ENCODE measurements around the gene BCAS3. TPM values are rescaled to one million over a fixed set of nuclear protein-coding genes. Genes with fewer than 3 reads are reported as not detected.
A peak's percentile ranks its signal among the peaks of the same experiment; 100 is the strongest.

BCAS3 gene
- total and polyA plus RNA-seq, 12 donors = 6.1 to 21.8 (median 17.2) TPM

- no peak for DNase-seq
- TF ChIP-seq CTCF (IDR thresholded peaks at IDR 0.05) = no peak
- peak overlapping the region in 3 of 10 donors; percentile 1 to 6 (median 5) for H3K4me3 ChIP-seq
- no peaks in the 10 kb centered on the region for H3K9me3 ChIP-seq
- intact Hi-C loops (cut with DNase I) = no loop called here
- 89 to 94% methylated on average over 1 of the region's 1 CpG for WGBS, 2 donors
- H3K27ac ChIP-seq = peak overlapping the region in 4 of 10 donors; percentile 1 to 42 (median 10)
- peak in 2 of 8 donors; percentile 56 to 58 for ATAC-seq
- no peaks in the 10 kb centered on the region for H3K27me3 ChIP-seq
- no peaks in the 10 kb centered on the region for H3K36me3 ChIP-seq
- peaks cover 0 to 23% (median 20%) of the 10 kb centered on the region in 9 donors for H3K4me1 ChIP-seq
These were observed 386.7 kb downstream of the BCAS3 start for GRCh38 chr17:61064087-61064951.

DNA sequence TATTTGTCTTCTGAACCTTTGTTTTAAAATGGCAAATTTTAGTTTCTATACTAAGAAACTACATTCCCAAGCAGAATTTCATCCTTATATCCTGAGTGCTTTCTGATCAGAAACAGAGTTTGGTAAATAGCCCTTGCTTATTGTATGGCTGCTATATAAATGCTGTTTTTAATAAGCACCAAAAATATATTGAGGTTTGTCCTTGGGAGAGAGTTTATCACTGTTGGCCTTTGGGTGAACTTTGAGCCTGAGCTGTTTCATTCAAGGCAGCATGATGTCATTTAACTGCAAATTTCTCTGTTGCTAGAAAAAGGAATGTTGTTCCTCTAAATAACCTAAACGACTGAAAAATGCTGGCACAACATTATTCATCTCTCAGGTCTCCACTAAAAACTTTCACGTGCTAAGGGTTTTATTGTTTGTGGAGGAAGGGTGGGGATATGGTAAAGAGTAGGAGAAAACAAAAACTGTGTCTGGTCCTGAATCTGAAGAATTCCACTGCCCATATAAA is 387.7 kb downstream of the BCAS3 start:
- WGBS, 2 donors = 12 to 15% methylated on average over 2 of the region's 2 CpGs
- no peak for TF ChIP-seq CTCF (IDR thresholded peaks at IDR 0.05)
- DNase-seq (peak in 1 of 2 donors; percentile 11), ATAC-seq (peak in 6 of 8 donors; percentile 39 to 74 (median 54))
- intact Hi-C loops (cut with DNase I) = no loop called here
- H3K27ac ChIP-seq = peak overlapping the region in 3 of 10 donors; percentile 2 to 42 (median 17)
- no peaks in the 10 kb centered on the region for H3K36me3 ChIP-seq
- no peaks in the 10 kb centered on the region for H3K9me3 ChIP-seq
- H3K4me3 ChIP-seq = no peak overlapping the region
- no peaks in the 10 kb centered on the region for H3K27me3 ChIP-seq
- peaks cover 0 to 23% (median 20%) of the 10 kb centered on the region in 9 donors for H3K4me1 ChIP-seq

- TF ChIP-seq CTCF (IDR thresholded peaks at IDR 0.05) = no peak
- H3K4me1 ChIP-seq = peaks cover 0 to 23% (median 20%) of the 10 kb centered on the region in 9 donors
- intact Hi-C loops (cut with DNase I) = no loop called here
- DNase-seq = no peak
- WGBS, 2 donors = 80% methylated on average over 2 of the region's 2 CpGs
- no peak for ATAC-seq
- no peak overlapping the region for H3K27ac ChIP-seq
- H3K9me3 ChIP-seq = no peaks in the 10 kb centered on the region
- H3K27me3 ChIP-seq = no peaks in the 10 kb centered on the region
- no peaks in the 10 kb centered on the region for H3K36me3 ChIP-seq
- no peak overlapping the region for H3K4me3 ChIP-seq
These were observed 388.4 kb downstream of the BCAS3 start for GRCh38 chr17:61066062-61066461.

- TF ChIP-seq CTCF (IDR thresholded peaks at IDR 0.05) = no peak
- WGBS, 2 donors = 99 to 100% methylated on average over 1 of the region's 1 CpG
- no peak overlapping the region for H3K27ac ChIP-seq
- no peaks in the 10 kb centered on the region for H3K9me3 ChIP-seq
- intact Hi-C loops (cut with DNase I) = no loop called here
- DNase-seq = no peak
- no peaks in the 10 kb centered on the region for H3K27me3 ChIP-seq
- H3K4me1 ChIP-seq = peaks cover 0 to 7% (median 3%) of the 10 kb centered on the region in 9 donors
- H3K36me3 ChIP-seq = peaks cover 0 to 2% (median 0%) of the 10 kb centered on the region in 9 donors
- no peak overlapping the region for H3K4me3 ChIP-seq
- ATAC-seq = no peak
These were observed 393.0 kb downstream of the BCAS3 start for GRCh38 chr17:61070649-61071048.

All from heart right ventricle (tissue), 16 donors.